Measurements from ENCODE around the gene PIGU. TPM values are rescaled to one million over a fixed set of nuclear protein-coding genes. Genes with fewer than 3 reads are reported as not detected.

The PIGU gene
- total and polyA plus RNA-seq, 9 of the 15 experiments (the other 6 are each of a cell fraction or from before 2014, with no cell fraction given) = 6.5 to 100 (median 28.1) TPM

DNA sequence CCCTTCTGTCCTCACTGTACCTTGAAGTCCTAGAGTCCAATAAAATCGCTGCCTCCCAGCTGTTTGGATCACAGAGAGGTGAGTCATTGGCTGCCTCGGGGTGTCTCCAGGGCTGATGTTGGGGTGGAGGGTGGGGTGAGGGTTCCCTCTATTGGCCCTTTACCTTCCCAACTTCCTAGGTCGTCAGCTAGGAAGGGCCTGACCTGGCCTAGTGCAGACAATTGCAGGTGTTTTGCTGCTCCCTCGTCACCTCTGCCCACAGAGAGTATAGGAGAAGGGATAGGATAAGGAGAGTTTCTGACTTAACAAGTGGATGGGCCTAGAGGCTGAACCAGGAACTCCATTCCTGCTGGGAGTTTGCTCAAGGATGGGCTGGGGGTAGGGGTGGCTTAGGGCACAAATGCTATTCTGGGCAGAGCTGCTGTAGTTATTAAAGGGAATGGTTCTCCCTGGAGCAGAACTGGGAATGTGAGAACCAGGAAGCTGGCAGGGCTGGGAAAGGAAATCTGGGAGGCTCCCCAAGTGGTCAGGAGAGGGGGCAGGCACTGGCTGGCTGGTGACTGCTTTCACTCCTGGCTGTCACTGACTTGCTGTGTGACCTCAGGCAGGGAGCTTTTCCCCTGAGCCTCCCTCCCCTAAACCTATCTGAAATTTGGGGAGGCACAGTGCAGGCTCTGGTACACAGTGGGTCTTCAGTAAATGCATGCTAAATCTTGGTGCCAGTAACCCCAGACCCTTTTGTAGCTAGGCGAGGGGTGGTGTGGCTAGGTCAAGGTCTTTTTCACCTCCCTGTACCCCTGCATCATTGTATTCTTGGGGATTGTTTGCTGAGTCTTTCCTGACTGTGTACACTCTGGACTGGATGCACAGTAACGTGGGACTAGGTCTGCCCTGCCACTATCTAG lies 28.8 kb upstream of the PIGU start (continued):
- TF ChIP-seq, protein P1, sequence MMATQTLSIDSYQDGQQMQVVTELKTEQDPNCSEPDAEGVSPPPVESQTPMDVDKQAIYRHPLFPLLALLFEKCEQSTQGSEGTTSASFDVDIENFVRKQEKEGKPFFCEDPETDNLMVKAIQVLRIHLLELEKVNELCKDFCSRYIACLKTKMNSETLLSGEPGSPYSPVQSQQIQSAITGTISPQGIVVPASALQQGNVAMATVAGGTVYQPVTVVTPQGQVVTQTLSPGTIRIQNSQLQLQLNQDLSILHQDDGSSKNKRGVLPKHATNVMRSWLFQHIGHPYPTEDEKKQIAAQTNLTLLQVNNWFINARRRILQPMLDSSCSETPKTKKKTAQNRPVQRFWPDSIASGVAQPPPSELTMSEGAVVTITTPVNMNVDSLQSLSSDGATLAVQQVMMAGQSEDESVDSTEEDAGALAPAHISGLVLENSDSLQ (IDR thresholded peaks at IDR 0.05) = 0 out of 2 replicates have a peak, but pooled peaks have one; percentile 2
- 0 out of 2 replicates have a peak, but pooled peaks have one; percentile 11 for TF ChIP-seq SMARCA4 (IDR thresholded peaks at IDR 0.05)
- TF ChIP-seq NR2C1 (IDR thresholded peaks at IDR 0.05) = no peak
- no peak for TF ChIP-seq NR2C1 (tag; IDR thresholded peaks at IDR 0.05)
- peak; percentile 48 to 63 for TF ChIP-seq RAD21 (CRISPR knock-in tag; conservative IDR thresholded peaks at IDR 0.05 in 1 of 2, IDR thresholded peaks at IDR 0.05 in 1 of 2)
- TF ChIP-seq, protein P2, sequence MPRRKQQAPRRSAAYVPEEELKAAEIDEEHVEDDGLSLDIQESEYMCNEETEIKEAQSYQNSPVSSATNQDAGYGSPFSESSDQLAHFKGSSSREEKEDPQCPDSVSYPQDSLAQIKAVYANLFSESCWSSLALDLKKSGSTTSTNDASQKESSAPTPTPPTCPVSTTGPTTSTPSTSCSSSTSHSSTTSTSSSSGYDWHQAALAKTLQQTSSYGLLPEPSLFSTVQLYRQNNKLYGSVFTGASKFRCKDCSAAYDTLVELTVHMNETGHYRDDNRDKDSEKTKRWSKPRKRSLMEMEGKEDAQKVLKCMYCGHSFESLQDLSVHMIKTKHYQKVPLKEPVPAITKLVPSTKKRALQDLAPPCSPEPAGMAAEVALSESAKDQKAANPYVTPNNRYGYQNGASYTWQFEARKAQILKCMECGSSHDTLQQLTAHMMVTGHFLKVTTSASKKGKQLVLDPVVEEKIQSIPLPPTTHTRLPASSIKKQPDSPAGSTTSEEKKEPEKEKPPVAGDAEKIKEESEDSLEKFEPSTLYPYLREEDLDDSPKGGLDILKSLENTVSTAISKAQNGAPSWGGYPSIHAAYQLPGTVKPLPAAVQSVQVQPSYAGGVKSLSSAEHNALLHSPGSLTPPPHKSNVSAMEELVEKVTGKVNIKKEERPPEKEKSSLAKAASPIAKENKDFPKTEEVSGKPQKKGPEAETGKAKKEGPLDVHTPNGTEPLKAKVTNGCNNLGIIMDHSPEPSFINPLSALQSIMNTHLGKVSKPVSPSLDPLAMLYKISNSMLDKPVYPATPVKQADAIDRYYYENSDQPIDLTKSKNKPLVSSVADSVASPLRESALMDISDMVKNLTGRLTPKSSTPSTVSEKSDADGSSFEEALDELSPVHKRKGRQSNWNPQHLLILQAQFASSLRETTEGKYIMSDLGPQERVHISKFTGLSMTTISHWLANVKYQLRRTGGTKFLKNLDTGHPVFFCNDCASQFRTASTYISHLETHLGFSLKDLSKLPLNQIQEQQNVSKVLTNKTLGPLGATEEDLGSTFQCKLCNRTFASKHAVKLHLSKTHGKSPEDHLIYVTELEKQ (CRISPR knock-in tag; IDR thresholded peaks at IDR 0.05) = no peak
- TF ChIP-seq ZFP36 (IDR thresholded peaks at IDR 0.05; ENCODE audit: low read depth, low read length, partially characterized antibody) = peak; percentile 8
- no peak for TF ChIP-seq FIP1L1 (IDR thresholded peaks at IDR 0.05; ENCODE audit: low read depth, low read length, poor library complexity, severe bottlenecking)
- TF ChIP-seq, protein P3, sequence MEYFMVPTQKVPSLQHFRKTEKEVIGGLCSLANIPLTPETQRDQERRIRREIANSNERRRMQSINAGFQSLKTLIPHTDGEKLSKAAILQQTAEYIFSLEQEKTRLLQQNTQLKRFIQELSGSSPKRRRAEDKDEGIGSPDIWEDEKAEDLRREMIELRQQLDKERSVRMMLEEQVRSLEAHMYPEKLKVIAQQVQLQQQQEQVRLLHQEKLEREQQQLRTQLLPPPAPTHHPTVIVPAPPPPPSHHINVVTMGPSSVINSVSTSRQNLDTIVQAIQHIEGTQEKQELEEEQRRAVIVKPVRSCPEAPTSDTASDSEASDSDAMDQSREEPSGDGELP (CRISPR knock-in tag; IDR thresholded peaks at IDR 0.05; ENCODE audit: borderline replicate concordance) = peak; percentile 87
- peak; percentile 84 for TF ChIP-seq ATF3 (IDR thresholded peaks at IDR 0.05)
- no peak; the same call in 1 of the 2 replicates for TF ChIP-seq ATF3 (CRISPR knock-in tag; conservative IDR thresholded peaks at IDR 0.05)
- peak; percentile 86 for TF ChIP-seq FOSL1 (tag; conservative IDR thresholded peaks at IDR 0.05)
- TF ChIP-seq U2AF2 (optimal IDR thresholded peaks at IDR 0.05; ENCODE audit: low read depth, low read length) = no peak
- TF ChIP-seq GABPB1 (CRISPR knock-in tag; IDR thresholded peaks at IDR 0.05) = 0 out of 2 replicates have a peak, but pooled peaks have one; percentile 5
- peak; percentile 80 for TF ChIP-seq DACH1 (IDR thresholded peaks at IDR 0.05; ENCODE audit: partially characterized antibody)
- peak; percentile 13; the same call in 1 of the 2 replicates for TF ChIP-seq HDGF (IDR thresholded peaks at IDR 0.05)
- TF ChIP-seq STAG1 (CRISPR knock-in tag; IDR thresholded peaks at IDR 0.05; ENCODE audit: borderline replicate concordance) = 0 out of 2 replicates have a peak, but pooled peaks have one; percentile 24

Measured in K562 (cell line).